Glomerular endothelial cell (primary cell): Measurements from ENCODE around the gene TEX261. TPM values are rescaled to one million over a fixed set of nuclear protein-coding genes. Genes with fewer than 3 reads are reported as not detected.

Experiments used
- DNase-seq: peaks from one replicate; pipeline ENCODE4 v3.0.0-alpha.2; 2011; ENCODE audit warnings: low read depth, low spot score; ENCODE audit errors: extremely low read depth
- total RNA-seq: library from RNA; depleted of rRNA; stranded (reverse); fragments of >200 nt; gene quantifications from 2 replicates; pipeline ENCODE4 v1.2.3, GENCODE V29; 2015

TEX261 gene
- total RNA-seq, 1 donor from 2014 or later, result 43.7 TPM

DNA sequence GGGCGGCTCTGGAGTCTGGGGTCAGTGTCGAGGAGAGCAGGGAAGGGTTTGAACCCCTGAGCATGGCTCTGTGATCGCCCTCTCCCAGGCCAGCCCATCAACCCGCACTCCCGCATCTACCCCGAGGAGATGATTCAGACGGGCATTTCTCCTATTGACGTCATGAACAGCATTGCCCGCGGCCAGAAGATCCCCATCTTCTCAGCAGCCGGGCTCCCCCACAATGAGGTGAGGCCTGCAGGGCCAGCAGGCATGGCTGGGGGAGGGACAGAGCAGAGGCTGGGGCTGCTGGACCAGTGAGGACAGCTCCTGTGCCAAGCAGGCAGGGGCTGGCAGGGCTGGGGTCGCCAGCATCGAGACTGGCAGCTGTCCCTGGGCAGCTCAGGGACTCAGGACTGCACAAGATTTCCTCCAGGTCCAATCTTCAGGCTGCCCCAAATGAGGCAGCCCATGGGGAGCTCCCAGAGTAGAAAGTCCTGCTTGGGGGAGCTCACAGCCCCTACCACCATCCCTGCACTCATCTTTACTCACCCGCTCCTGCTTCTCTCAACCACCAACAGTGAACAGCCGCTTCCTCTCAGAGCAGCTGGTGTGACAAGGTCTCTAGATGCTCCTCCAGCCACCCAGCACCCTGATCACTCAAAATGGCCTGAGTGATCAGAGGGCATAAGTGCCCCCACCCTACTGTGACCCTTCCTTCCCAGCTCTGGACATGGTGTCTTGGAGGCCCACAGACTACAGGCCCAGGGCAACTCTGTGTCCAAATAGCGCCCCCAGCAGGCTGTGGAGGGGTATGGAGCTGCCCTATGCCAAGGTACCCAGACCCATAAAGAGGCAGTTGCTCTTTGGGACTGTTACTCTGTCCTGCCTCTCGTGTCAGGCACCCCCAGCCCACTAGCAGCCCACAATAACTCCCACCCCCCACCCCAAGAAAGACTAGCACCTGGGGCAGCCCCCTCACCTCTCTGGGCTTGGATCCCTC lies 34.5 kb downstream of the TEX261 start:
- no peak for DNase-seq

DNA sequence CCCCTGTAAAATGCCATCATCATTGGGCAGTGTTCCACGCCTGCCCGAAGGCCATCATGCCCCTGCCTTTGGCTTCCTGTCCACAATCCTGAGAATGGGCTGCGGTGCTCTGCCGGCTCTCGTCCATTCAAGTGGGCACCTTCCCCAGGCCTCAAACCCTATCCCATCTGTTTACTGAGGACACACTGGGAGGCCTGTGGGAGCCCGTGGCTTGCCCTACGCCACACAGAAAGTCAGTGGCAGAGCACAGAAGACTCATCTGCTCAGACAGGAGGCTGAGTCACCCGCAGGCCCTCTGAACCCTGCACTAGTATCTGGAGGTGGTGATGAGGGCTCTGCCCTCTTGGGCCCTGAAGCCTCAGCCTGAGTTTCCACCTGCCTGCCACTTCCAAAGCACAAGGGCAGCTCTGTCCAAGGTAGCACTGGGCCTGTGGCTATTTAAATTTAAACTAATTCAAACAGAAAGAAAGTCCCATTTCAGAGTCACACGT lies 35.4 kb downstream of the TEX261 start:
- no peak for DNase-seq

DNA sequence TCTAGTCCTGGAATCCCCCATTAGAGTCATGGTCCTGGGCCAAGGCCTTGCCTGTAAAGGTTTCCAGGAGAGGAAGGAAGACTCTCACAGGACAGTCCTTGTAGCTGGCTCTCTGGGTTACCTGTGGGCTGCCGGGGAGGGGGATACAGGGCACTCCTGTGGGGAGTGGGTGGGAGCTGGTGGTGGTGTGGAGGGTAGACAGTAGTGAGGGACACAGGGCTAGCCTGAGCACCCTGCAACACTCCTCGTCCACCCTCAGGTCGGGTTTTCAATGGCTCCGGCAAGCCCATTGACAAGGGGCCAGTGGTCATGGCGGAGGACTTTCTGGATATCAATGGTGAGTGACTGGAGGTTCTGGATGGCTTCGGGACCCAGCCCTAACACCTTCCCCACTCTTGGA lies 35.9 kb downstream of the TEX261 start:
- DNase-seq, result no peak

DNA sequence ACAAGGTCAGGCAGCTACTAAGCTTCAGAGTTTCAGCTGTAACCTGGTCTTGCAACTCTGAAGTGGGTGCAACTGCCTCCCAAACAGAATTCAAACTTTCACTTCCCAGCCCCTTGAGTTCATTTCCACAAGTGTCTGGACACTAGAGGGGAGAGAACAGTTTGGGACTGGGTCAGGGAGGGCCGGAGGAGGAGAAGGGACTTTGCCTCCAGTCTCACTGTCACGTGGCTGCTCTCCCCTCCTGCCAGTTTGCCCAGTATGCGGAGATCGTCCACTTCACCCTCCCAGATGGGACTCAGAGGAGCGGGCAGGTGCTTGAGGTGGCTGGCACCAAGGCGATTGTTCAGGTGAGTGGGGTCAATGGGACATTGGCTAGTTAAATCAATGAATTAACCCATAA lies 36.9 kb downstream of the TEX261 start:
- DNase-seq, result no peak

DNA sequence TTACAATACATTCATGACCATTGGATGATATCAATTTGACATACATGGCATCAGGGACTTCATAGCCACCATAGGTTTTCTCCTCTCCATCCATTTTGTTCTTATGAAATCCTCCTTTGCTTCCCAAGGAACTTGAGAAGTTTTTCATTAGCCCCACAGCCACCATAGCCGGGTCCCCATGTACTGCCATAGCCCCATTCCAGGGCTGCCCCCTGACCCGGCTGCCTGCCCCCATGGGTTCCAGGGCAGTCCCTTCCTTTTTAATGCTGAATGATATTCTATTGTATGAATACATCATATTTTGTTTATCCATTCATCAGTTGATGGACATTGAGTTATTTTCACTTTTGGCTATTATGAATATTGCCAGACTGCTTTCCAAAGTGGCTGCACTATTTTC lies 38.5 kb downstream of the TEX261 start:
- no peak for DNase-seq

DNA sequence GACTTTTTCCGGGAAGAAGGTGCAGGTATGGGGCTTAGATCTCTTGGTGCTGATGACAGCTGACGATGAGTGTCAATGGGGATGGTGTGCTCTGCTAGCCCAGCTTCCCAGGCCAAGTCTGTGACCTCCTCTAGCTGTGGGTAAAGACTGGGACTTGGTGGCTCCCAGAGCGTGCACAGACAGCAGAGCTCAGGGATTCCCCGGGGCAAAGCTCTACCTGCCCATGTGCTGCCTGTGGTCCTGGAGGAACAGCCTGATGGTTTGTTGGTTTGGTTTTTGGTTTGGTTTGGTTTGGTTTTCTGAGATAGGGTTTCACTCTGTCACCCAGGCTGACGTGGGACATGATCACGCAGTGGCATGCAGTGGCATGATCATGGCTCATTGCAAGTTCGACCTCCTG lies 39.8 kb downstream of the TEX261 start:
- DNase-seq, result no peak

DNA sequence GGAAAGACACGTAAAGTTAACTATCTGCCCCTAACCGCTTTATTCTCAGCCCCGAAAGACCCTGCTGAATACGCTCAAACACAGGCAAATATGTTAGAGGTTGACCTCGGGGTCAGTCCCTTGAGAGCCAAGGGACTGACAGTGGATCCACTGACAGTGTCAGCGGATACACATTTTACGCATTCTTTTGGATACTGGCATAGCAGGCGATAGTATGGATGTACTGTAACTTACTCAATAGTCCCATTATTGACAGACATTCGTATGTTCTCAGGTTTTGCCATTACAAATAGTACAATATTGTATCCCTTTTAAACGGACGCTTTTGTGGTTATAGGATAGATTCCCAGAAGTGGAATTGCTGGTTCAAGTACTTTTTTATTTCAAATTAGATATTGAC lies 45.6 kb downstream of the TEX261 start:
- no peak for DNase-seq

DNA sequence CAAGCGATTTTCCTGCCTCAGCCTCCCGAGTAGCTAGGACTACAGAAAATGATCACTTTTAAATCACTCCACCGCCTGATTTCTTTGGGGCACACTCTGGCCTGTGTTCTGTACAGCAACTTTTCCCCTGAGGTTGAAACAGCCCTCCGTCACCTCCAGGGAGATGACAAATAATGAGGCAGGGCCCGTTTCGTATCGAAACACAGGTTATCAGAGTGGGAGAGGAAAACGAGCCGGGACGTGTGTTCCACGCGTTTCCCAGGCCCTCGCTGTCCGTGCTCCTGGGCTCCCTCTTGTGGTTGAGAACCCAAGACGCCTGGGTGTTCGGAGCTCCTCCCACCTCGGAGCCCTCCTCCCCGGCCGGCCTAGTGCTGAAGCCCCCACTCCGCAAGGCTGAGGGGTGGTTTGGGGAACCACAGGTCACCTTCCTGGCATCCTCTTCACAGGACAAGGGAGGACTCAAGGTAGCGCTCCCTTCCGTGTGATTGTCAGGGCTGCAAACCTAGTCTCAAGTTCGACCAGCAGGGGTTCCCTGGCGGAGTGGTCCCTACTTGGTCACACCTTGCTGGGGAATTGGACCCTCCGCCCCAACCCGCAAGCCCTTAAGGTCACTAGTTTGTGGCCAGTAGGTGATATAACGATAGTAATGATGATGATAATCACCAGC lies 46.2 kb downstream of the TEX261 start:
- DNase-seq, result no peak

DNA sequence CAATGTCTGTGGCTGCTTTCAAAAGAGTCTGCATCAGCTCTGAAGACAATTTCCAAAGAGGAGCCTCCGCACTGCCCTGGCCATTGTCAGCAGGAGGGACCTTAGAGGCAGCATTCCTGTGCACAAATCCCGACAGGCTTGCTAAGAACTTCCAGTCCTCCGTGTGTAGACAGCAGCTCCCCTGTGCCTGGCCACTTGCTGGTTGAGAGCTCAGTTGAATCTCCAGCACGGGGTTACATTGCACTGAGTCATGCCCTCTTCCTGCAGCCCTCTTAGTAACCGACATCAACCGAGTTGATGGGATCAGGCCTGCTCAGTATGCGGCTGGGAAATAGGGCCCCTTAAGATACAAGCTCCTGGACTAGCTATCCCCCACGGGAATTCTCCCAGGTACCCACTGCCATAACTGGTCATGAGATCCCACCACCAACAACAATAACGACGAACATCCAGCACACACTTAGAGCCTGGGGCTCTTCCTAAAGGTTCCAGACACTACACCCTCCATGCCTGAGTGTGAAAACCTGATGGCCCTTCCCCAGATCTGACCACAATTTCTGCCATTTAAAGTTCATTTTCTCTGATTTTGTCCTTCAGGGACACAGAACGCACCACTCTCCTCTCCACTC lies 47.0 kb downstream of the TEX261 start:
- no peak for DNase-seq

DNA sequence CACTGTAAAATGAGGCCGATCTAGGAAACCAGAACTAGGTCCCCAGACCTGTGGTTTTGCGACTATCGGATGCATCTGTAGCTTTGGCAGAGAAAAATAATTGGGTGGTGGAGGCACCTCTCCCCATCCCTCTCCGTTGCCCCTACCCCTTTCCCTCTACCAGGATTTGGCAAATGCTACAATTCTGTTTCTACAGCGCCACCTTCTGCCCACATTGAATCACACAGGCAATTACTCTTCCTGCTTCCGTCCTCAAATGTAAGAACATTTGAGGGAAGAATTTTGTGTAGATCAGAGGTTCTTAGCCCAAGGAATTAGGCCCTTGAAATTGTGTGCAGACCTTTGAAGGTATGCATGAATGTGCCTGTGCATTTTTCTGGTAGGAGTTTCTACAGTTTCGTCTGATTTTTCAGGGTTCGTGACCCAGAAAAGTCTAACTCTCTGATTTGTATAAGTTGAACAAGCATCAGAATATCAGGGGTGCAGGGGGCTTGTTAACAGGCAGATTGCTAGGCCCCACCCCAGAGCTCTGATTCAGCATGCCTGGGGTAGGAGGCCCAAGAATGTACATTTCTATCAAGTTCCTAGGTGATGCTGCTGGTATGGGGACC lies 47.7 kb downstream of the TEX261 start:
- no peak for DNase-seq

DNA sequence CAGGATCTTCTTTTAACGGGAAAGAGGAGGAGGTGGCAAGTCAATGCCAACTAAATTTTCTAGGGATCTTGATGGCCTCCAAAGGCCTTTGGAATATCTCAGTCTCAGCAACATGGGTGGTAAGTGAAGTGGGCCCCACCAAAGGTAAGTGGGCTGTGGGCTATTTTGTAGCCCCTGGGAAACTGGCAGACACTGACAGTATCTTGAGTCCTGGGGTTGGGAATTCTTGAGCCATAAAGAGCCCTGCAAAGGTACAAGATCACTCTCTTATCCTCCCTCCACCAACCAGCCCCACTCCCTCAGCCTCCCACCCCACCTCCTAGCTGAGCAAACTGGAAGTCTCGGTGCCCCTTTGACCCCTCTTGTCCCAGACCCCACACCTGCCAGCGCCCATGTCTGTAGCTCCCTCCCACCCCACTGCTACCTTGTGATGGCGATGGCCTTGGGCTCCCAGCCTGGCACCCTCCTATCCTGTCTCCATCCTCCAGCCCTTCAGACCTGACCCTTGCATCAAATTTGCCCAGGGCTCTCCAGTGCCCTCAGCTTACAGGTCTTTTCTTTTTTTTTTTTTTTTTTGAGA lies 50.5 kb downstream of the TEX261 start:
- no peak for DNase-seq

DNA sequence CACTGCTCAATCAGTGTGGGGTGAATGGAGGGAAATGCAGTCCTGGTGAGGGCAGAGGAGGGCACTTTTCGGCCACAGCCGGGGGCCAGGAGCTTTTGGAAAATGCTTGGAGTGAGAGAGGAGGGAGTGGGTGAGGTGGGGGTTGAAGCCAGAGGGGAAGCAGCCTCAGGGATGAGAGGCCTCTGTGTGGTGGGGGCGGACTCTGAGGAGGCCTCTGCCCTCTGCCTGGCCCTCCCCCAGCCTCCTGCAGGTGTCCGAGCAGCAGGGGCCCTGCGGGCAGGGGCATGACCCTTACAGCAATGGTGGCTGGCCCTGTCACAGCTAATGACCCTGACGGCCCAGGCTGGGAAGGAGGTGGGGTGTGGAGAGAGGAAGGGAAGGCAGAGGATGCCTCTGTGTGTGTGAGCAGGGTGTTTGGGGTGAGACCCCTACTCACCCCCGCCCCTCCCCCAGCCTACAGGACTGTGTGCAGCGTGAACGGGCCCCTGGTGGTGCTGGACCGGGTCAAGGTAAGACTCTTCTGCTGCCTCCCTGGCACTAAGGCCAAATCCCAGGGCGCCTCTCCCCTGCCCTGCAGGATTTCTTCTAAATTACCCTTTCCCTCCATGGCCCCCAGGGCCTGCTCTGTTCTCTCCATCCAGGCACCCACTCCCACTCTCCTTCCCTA lies 51.3 kb downstream of the TEX261 start:
- no peak for DNase-seq

DNA sequence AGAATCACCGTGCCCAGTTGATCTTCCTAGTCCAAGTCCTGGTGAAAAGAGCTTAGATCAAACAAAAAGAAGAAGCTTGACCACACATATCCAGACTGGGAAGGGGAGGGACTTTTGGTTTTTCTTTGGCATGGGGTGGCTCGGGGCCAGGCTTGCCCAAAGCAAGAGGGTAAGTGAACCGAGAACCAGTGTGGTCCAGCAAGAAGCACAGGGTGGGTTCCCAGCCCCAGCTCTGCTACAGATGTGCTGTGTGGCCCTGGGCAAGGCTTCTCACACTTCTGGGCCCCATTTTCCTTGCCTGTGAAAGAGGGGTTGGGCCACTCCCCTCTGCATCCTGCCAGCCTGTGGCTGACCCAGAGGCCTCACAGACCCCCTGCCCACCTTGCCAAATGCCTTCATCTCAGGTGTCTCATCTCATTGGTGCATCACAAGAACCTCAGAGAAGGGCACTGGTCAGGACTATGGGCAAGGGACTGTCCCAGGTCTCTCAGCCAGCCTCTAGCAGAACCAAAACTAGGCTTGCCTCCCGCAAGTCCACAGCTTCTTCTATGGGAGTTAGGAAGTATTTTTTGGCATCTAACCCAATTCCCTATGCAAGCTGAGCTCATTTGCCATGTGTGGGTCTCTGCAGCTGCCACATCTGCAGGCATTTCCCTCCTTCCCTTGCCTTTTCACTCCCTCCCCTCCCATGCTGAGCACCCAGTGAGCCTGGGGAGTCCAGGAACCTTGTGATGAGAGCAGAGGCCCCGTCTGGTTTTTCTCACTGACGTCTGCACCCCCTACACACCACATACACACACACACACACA lies 52.1 kb downstream of the TEX261 start:
- no peak for DNase-seq

DNA sequence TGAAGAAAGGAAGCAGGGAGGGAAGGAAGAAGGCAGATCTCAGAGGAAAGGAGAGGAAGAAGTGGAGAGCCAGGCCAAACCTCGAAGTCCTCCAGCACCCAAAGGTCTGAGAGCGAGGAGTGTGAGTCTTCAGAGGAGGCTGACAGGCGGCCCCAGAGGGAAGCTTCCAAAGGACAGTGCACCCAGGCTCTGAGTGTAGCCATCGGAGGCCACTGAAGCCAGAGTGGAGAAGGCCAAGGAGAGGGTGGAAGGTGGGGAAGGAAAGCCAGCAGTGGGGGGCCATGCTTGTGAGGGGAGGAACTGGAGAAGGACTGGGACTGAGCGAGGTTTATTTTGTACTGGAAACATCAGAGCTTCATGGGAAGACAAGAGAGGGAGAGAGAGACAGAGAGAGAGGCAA lies 53.0 kb downstream of the TEX261 start:
- no peak for DNase-seq

DNA sequence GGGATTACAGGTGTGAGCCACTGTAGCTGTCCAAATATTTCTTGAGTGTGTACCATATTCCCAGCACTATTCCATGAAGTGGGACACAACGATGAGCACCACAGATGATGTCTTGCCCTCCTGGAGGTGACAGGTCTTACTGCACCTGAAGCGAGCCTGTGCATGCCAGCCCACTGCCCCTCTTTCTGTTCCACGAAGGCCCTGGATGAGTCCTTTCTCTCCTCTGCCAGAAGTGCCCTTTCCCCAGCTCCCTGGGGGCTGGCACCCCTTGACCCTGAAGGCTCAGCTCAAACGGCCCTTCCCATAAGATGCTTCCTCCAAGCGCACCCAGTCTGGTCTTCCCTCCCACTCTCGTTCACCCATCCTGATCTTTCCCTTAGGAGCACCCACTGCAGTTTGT lies 53.5 kb downstream of the TEX261 start:
- DNase-seq, result no peak

DNA sequence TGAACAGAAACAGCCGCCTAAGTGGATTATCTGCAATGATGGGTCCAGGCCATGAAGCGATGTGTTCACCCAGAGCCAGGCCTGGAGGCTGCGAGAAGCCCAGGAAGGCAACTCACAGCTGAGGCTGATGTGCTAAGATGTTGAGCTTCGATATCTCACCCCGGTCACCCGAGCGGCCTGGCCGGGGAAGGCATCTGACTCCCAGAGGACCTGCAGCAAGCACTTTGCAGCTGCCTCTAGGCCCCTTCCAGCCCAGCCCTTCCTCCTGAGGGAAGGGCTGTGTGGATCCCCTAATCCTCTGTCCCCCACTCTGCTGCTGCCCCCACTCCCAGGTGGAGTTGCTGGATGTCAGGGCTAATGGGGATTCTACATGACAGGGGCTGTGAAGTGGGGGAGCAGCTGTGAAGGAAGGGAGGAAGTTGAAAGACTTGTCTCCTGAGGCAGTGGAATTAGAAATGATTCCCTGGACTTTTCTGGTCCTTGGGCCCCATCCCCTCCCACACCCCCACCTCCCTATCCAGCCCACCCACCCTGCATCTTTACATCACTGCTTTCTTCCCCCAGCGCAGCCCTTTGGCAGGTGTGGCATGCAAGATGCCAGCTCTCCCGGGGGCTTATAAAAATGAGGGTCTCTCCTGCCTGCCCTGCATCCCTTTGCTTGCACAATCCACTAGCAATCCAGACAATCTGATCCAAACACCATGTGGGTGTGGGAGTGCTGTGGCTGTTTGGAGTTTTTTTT lies 54.7 kb downstream of the TEX261 start:
- no peak for DNase-seq

DNA sequence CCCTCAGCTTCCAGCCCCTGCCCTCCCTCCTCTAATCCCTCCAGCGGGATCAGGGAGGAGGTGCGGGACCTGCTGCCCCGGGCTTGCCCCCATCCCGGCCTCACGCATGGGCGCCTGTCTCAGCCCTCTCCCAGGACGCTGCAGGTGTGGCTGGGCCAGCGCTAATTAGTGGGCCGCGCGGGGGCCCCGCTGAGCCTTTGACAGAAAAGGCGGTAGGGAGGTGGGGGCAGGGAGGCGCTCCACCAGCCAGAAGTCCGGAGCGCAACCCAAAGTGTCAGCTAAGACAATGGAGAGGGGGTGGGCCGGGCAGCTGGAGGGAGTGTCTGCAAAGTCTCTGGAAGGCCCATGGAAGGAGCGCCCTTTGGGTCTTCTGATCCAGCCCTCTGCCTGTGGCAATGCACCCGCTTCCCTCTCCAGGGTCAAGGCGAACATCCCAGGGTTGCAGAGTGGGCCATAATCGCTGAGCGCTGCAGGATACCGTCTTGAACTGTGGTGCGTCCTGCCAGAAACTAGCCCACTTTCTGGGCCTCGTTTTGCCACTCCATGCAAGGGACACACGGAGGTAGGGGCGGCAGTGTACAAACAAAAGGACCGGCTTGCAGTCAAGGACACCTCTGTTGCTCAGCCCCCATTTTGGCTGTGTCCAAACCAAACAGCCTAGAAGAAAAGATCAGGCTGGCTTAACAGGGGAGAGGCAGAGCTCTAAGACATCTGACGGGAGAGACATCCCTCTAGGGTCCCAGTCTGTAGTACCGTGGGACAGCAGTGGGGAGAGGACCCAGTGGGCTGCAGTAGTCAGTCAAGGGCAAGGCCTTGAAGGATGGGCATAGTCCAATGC lies 55.5 kb downstream of the TEX261 start:
- no peak for DNase-seq

DNA sequence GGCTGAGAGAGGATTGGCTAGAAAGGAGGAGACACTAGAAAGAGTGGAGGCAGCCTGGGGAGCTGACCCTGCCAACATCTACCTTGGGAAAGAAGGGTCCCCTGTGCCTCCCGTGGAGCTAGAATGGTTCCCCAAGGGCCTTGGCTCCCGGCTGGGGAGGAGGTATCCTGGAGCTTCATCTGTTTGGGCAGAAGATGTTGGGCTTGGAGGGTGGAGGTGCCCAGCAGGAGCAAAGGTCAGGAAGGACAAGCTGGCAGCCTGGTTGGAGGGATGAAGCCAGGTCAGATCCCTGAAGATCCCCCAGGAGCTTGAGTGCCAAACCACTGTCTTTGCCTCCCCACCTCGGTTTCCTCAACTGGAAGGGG lies 56.1 kb downstream of the TEX261 start:
- DNase-seq, result no peak
